HepG2 (cell line): ENCODE measurements around the gene CEACAM16. TPM values are rescaled to one million over a fixed set of nuclear protein-coding genes. Genes with fewer than 3 reads are reported as not detected.
A peak's percentile ranks its signal among the peaks of the same experiment; 100 is the strongest.

Experiments used
- ATAC-seq: fragments of 200-7000 bp; cut with Tn5 transposase; 3 replicates; pipeline ENCODE4 v1.9.1; 2020; ENCODE audit warnings: mild to moderate bottlenecking, moderate library complexity
- BruUV-seq: library from RNA; stranded (reverse); fragments of 400-500 nt; replicated peaks from 2 replicates; lab custom pipeline; 2021; lab: Mats Ljungman, UMichigan
- CTCF ChIA-PET: fragments of 300-600 bp; formaldehyde crosslinking; extraction: SDS; loops from one replicate; lab custom pipeline; 2021; ENCODE audit warnings: low total read pairs, inconsistent platforms, low intra/inter-chr PET ratio; lab: Yijun Ruan, JAX
- POLR2A ChIA-PET: fragments of 350-600 bp; sonication (Branson Sonifier 250); formaldehyde crosslinking; loops from one replicate; lab custom pipeline; 2020; ENCODE audit warnings: antibody characterized with exemption, inconsistent platforms; lab: Yijun Ruan, JAX
- DNase-seq: peaks from one replicate; pipeline ENCODE4 v3.0.0-alpha.2; 2015; ENCODE audit warnings: low spot score
- FAIRE-seq: peaks from 3 replicates; lab custom pipeline; 2011; peaks lifted over from hg19 to GRCh38; lab: Jason Lieb, UNC
- H2AFZ ChIP-seq: one replicate; pipeline ENCODE4 v1.6.1; 2011; ENCODE audit warnings: low read length, inconsistent platforms
- H3K27ac ChIP-seq: fragments of 300-600 bp; 3 replicates; pipeline ENCODE4 v1.8.0; 2011; ENCODE audit warnings: mixed run types, mild to moderate bottlenecking, mixed read lengths, low read length, inconsistent platforms; ENCODE audit not compliant: insufficient read depth; ENCODE audit errors: extremely low read length
- H3K27me3 ChIP-seq, 2 experiments: fragments of 200-600 bp in 1 of 2; 2 replicates in 1 of 2; 3 replicates in 1 of 2; pipeline versions ENCODE4 v1.6.0 to v1.8.0; 2011; ENCODE audit warnings: low read length in 2 of 2, mild to moderate bottlenecking in 2 of 2, moderate library complexity in 2 of 2, inconsistent platforms in 1 of 2; ENCODE audit not compliant: insufficient read depth in 2 of 2, control insufficient read depth in 1 of 2
- H3K36me3 ChIP-seq, 2 experiments: fragments of 200-600 bp in 1 of 2; replicated peaks in 1 of 2; 2 replicates in 1 of 2; 3 replicates in 1 of 2; pipeline versions ENCODE4 v1.5.1 to v1.8.0; 2011; ENCODE audit warnings: low read length in 2 of 2, inconsistent platforms in 1 of 2; ENCODE audit not compliant: insufficient read depth in 2 of 2, control insufficient read depth in 1 of 2
- H3K4me1 ChIP-seq: 2 replicates; pipeline ENCODE4 v1.5.1; 2012; ENCODE audit warnings: low read length, inconsistent platforms; ENCODE audit not compliant: insufficient read depth
- H3K4me2 ChIP-seq: 2 replicates; pipeline ENCODE4 v1.6.0; 2011; ENCODE audit warnings: low read depth, low read length, inconsistent platforms
- H3K4me3 ChIP-seq, 3 experiments: fragments of 200-600 bp in 1 of 3; sonication (generic), shearing (Covaris generic) in 1 of 3; replicated peaks in 1 of 3; 2 replicates each; pipeline ENCODE4 v1.5.1; 2011 to 2016; ENCODE audit warnings: low read length in 3 of 3, inconsistent platforms in 2 of 3, low read depth in 2 of 3, mild to moderate bottlenecking in 2 of 3, control low read depth in 1 of 3, mixed read lengths in 1 of 3; ENCODE audit not compliant: insufficient read depth in 1 of 3
- H3K79me2 ChIP-seq: one replicate; pipeline ENCODE4 v1.6.1; 2011; ENCODE audit warnings: low read length, inconsistent platforms; ENCODE audit not compliant: insufficient read depth
- H3K9ac ChIP-seq: 2 replicates; pipeline ENCODE4 v1.6.0; 2011; ENCODE audit warnings: mild to moderate bottlenecking, low read depth, low read length, inconsistent platforms; ENCODE audit not compliant: insufficient read depth
- H3K9me3 ChIP-seq: 2 replicates; pipeline ENCODE4 v1.5.1; 2012; ENCODE audit warnings: mild to moderate bottlenecking, low read length
- H4K20me1 ChIP-seq: 2 replicates; pipeline ENCODE4 v1.6.0; 2011; ENCODE audit warnings: inconsistent platforms, mild to moderate bottlenecking, low read length, moderate library complexity; ENCODE audit not compliant: insufficient read depth
- ARID2 ChIP-seq: sonication (generic); formaldehyde crosslinking; IDR thresholded peaks from 2 replicates; pipeline ENCODE4 v1.8.1; 2022; ENCODE audit warnings: mild to moderate bottlenecking, missing genetic modification reagents, borderline replicate concordance
- EEA1 ChIP-seq: sonication (generic); formaldehyde crosslinking; IDR thresholded peaks from 2 replicates; pipeline ENCODE4 v1.5.1; 2020; ENCODE audit warnings: mild to moderate bottlenecking, missing genetic modification reagents, borderline replicate concordance
- FOXO1 ChIP-seq: sonication (generic); formaldehyde crosslinking; IDR thresholded peaks from 2 replicates; pipeline ENCODE4 v1.4.0; 2020; ENCODE audit warnings: missing genetic modification reagents
- GFI1 ChIP-seq: sonication (generic); formaldehyde crosslinking; IDR thresholded peaks from 2 replicates; pipeline ENCODE4 v1.5.0; 2020; ENCODE audit warnings: missing genetic modification reagents, mild to moderate bottlenecking, borderline replicate concordance
- HNRNPL ChIP-seq: fragments of 200-400 bp; formaldehyde crosslinking; IDR thresholded peaks from 2 replicates; pipeline ENCODE4 v1.6.1; 2017; ENCODE audit warnings: mild to moderate bottlenecking, low read depth, low read length
- PCBP2 ChIP-seq: fragments of 200-400 bp; formaldehyde crosslinking; optimal IDR thresholded peaks from 2 replicates; pipeline ENCODE3; 2018; ENCODE audit warnings: low read length, low read depth; ENCODE audit not compliant: poor library complexity, severe bottlenecking
- POLR2A ChIP-seq, 2 experiments: IDR thresholded peaks; 2 replicates each; pipeline ENCODE4 v1.6.1; 2011; ENCODE audit warnings: low read depth in 2 of 2, low read length in 2 of 2, mild to moderate bottlenecking in 1 of 2, moderate library complexity in 1 of 2; ENCODE audit not compliant: insufficient read depth in 1 of 2
- RBFOX2 ChIP-seq: fragments of 200-400 bp; formaldehyde crosslinking; IDR thresholded peaks from 2 replicates; pipeline ENCODE4 v1.6.1; 2017; ENCODE audit warnings: low read depth, mild to moderate bottlenecking, low read length
- SALL1 ChIP-seq: sonication (generic); formaldehyde crosslinking; IDR thresholded peaks from 2 replicates; pipeline ENCODE4 v1.8.0; 2022; ENCODE audit warnings: mild to moderate bottlenecking, missing genetic modification reagents
- THYN1 ChIP-seq: sonication (generic); formaldehyde crosslinking; IDR thresholded peaks from 2 replicates; pipeline ENCODE4 v1.8.1; 2023; ENCODE audit warnings: low read depth, mild to moderate bottlenecking, moderate library complexity, missing genetic modification reagents, borderline replicate concordance
- ZFP41 ChIP-seq: sonication (generic); formaldehyde crosslinking; IDR thresholded peaks from 2 replicates; pipeline ENCODE4 v1.4.0; 2020; ENCODE audit warnings: mild to moderate bottlenecking, missing genetic modification reagents, borderline replicate concordance
- ZMYM4 ChIP-seq: sonication (generic); formaldehyde crosslinking; IDR thresholded peaks from 2 replicates; pipeline ENCODE4 v1.8.1; 2023; ENCODE audit warnings: mild to moderate bottlenecking, missing genetic modification reagents
- ZNF282 ChIP-seq: fragments of 450-650 bp; IDR thresholded peaks from 2 replicates; pipeline ENCODE4 v1.6.1; 2018; ENCODE audit not compliant: partially characterized antibody
- ZNF816 ChIP-seq: sonication (generic); formaldehyde crosslinking; IDR thresholded peaks from 2 replicates; pipeline ENCODE4 v1.8.0; 2022; ENCODE audit warnings: missing genetic modification reagents, mild to moderate bottlenecking, borderline replicate concordance
- WGBS: methylation state at CpG from one replicate; pipeline ENCODE4 v1.1.6; 2017; ENCODE audit warnings: low lambda C conversion rate; 5-methylcytosine and 5-hydroxymethylcytosine counted together
- in situ Hi-C: cut with HindIII; loops from 2 replicates; pipeline ENCODE4 v1.10.0; 2017; ENCODE audit warnings: low pct_unique_long_range_greater_than_20kb; ENCODE audit not compliant: extremely low pct_ligation_motif_present
- intact Hi-C: fragments of 100-400 bp; cut with micrococcal nuclease; formaldehyde crosslinking; loops from one replicate; pipeline ENCODE4 v1.10.0; 2022; ENCODE audit not compliant: unreplicated experiment
- polyA plus RNA-seq, 8 experiments: library from polyadenylated mRNA; depleted of rRNA in 3 of 8; stranded (reverse) in 7 of 8; unstranded in 1 of 8; fragments of >200 nt; fragmentation: Illumina TruSeq in 4 of 8; extraction: Trizol in 4 of 8; gene quantifications; 2 replicates each; pipeline versions ENCODE4 v1.2.1 to v1.2.3, GENCODE V29; 2011 to 2016; ENCODE audit warnings: low read depth in 4 of 8, missing spikeins in 1 of 8, mixed read lengths in 1 of 8; ENCODE audit not compliant: insufficient read depth in 1 of 8
- total RNA-seq, 5 experiments: library from RNA; depleted of rRNA; stranded (reverse); fragments of >200 nt; fragmentation: Illumina TruSeq; extraction: Trizol; gene quantifications; 2 replicates each; pipeline ENCODE4 v1.2.3, GENCODE V29; 2016; ENCODE audit warnings: low read depth in 1 of 5
- TF ChIP-seq, protein P1 (sequence below): sonication (generic); formaldehyde crosslinking; IDR thresholded peaks from 2 replicates; pipeline ENCODE4 v1.4.0; 2020; ENCODE audit warnings: mild to moderate bottlenecking, low read depth, missing genetic modification reagents

CEACAM16 gene
- total and polyA plus RNA-seq, 2 of the 13 experiments (the other 11 are each of a cell fraction or from before 2014, with no cell fraction given), result not detected

GRCh38 chr19:44649578-44650145, 49.3 kb upstream of the CEACAM16 start:
- H3K9ac ChIP-seq, result no peak overlapping the region
- CTCF ChIA-PET, result no interaction called here
- no TSS peak for BruUV-seq
- peaks cover 13% of the 10 kb centered on the region for H3K4me1 ChIP-seq
- no peak overlapping the region for H2AFZ ChIP-seq
- FAIRE-seq (no peak), ATAC-seq (no peak), DNase-seq (no peak)
- intact Hi-C loops, result no loop called here
- no peak overlapping the region for H3K27ac ChIP-seq
- peaks cover 33 to 69% of the 10 kb centered on the region in 2 experiments for H3K36me3 ChIP-seq
- peaks cover 18% of the 10 kb centered on the region for H3K79me2 ChIP-seq
- POLR2A ChIA-PET, result interaction anchor here (0.8 to 3.5 kb wide), 3 partner anchors 35 to 62 kb away, joined by 4 to 20 read pairs (median 4); partner anchors contain the start of gene IGSF23
- 0 out of 4 replicates have a peak, but pooled peaks of 1 of the 2 experiments have one; percentile 12 for TF ChIP-seq POLR2A (IDR thresholded peaks at IDR 0.05; ENCODE audit: insufficient read depth in 1 of 2, low read depth in 2 of 2, low read length in 2 of 2)
- no peak for TF ChIP-seq FOXO1 (CRISPR knock-in tag)
- TF ChIP-seq ARID2 (CRISPR knock-in tag), result no peak
- 0 out of 2 replicates have a peak, but pooled peaks have one; percentile 31 for TF ChIP-seq RBFOX2
- TF ChIP-seq THYN1 (CRISPR knock-in tag), result no peak
- TF ChIP-seq ZNF816 (CRISPR knock-in tag), result no peak
- TF ChIP-seq ZNF282, result no peak
- TF ChIP-seq SALL1 (CRISPR knock-in tag), result no peak
- TF ChIP-seq GFI1 (CRISPR knock-in tag), result no peak
- TF ChIP-seq HNRNPL, result 0 out of 2 replicates have a peak, but pooled peaks have one; percentile 18
- no peak for TF ChIP-seq ZMYM4 (CRISPR knock-in tag)
- TF ChIP-seq PCBP2, result no peak
- TF ChIP-seq, protein P1, sequence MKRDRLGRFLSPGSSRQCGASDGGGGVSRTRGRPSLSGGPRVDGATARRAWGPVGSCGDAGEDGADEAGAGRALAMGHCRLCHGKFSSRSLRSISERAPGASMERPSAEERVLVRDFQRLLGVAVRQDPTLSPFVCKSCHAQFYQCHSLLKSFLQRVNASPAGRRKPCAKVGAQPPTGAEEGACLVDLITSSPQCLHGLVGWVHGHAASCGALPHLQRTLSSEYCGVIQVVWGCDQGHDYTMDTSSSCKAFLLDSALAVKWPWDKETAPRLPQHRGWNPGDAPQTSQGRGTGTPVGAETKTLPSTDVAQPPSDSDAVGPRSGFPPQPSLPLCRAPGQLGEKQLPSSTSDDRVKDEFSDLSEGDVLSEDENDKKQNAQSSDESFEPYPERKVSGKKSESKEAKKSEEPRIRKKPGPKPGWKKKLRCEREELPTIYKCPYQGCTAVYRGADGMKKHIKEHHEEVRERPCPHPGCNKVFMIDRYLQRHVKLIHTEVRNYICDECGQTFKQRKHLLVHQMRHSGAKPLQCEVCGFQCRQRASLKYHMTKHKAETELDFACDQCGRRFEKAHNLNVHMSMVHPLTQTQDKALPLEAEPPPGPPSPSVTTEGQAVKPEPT (CRISPR knock-in tag), result no peak
- no peak for TF ChIP-seq ZFP41 (CRISPR knock-in tag)
- TF ChIP-seq EEA1 (CRISPR knock-in tag), result no peak
- no peak overlapping the region for H3K4me3 ChIP-seq
- WGBS, result 94% methylated on average over 12 of the region's 15 CpGs
- no peak overlapping the region for H3K4me2 ChIP-seq
- in situ Hi-C loops, result no loop called here
- no peaks in the 10 kb centered on the region for H3K27me3 ChIP-seq
- H3K9me3 ChIP-seq, result no peaks in the 10 kb centered on the region
- H4K20me1 ChIP-seq, result peaks cover 13% of the 10 kb centered on the region
